Endothelial cell of umbilical vein (primary cell): ENCODE measurements around the gene NHERF2. TPM values are rescaled to one million over a fixed set of nuclear protein-coding genes. Genes with fewer than 3 reads are reported as not detected.
A peak's percentile ranks its signal among the peaks of the same experiment; 100 is the strongest.

ENCODE experiments used
- BruUV-seq: library from RNA; stranded (reverse); fragments of 400-500 nt; replicated peaks from 2 replicates; lab custom pipeline; 2021; lab: Mats Ljungman, UMichigan
- CTCF ChIA-PET: fragments of 300-600, 350-600 bp; sonication (Branson Sonifier 250); formaldehyde crosslinking; loops from one replicate; lab custom pipeline; 2021; ENCODE audit warnings: antibody characterized with exemption, inconsistent platforms; lab: Charles Lee
- POLR2A ChIA-PET: fragments of 300-600, 350-600 bp; sonication (Branson Sonifier 250); formaldehyde crosslinking; loops from one replicate; lab custom pipeline; 2021; ENCODE audit warnings: antibody characterized with exemption, inconsistent platforms; lab: Charles Lee
- DNase-seq: peaks from one replicate; pipeline ENCODE4 v3.0.0-alpha.2; 2011; ENCODE audit warnings: low read depth, low spot score
- FAIRE-seq: peaks from 2 replicates; lab custom pipeline; 2011; peaks lifted over from hg19 to GRCh38; lab: Jason Lieb, UNC
- H2AFZ ChIP-seq: 2 replicates; pipeline ENCODE4 v1.6.0; 2012; ENCODE audit warnings: low read depth, low read length, control low read depth, inconsistent platforms
- H3K27ac ChIP-seq: 2 replicates; pipeline ENCODE4 v1.5.1; 2011; ENCODE audit warnings: low read depth, mild to moderate bottlenecking, control low read depth, low read length, moderate library complexity; ENCODE audit not compliant: insufficient read depth
- H3K27me3 ChIP-seq, 2 experiments: 2 replicates each; pipeline versions ENCODE4 v1.6.0 to v1.6.1; 2011; ENCODE audit warnings: low read length in 2 of 2, mixed read lengths in 1 of 2; ENCODE audit not compliant: control insufficient read depth in 2 of 2, insufficient read depth in 2 of 2
- H3K36me3 ChIP-seq, 2 experiments: 2 replicates in 1 of 2; 3 replicates in 1 of 2; pipeline ENCODE4 v1.5.1; 2011; ENCODE audit warnings: low read length in 2 of 2, mild to moderate bottlenecking in 1 of 2, moderate library complexity in 1 of 2; ENCODE audit not compliant: control insufficient read depth in 2 of 2, insufficient read depth in 2 of 2; ENCODE audit errors: extremely low read depth in 1 of 2
- H3K4me1 ChIP-seq: 3 replicates; pipeline ENCODE4 v1.5.1; 2011; ENCODE audit warnings: mild to moderate bottlenecking, low read length; ENCODE audit not compliant: control insufficient read depth, insufficient read depth; ENCODE audit errors: extremely low read depth
- H3K4me2 ChIP-seq: 2 replicates; pipeline ENCODE4 v1.6.1; 2011; ENCODE audit warnings: low read length, control low read depth, mixed read lengths; ENCODE audit not compliant: insufficient read depth
- H3K4me3 ChIP-seq, 3 experiments: fragments of 200-600 bp in 1 of 3; sonication (generic), shearing (Covaris generic) in 1 of 3; replicated peaks in 1 of 3; 2 replicates each; pipeline ENCODE4 v1.5.1; 2011 to 2016; ENCODE audit warnings: control low read depth in 3 of 3, low read length in 3 of 3, mild to moderate bottlenecking in 2 of 3, inconsistent platforms in 1 of 3, low read depth in 1 of 3, moderate library complexity in 1 of 3; ENCODE audit not compliant: insufficient read depth in 1 of 3
- H3K79me2 ChIP-seq: 2 replicates; pipeline ENCODE4 v1.6.0; 2012; ENCODE audit warnings: low read length, inconsistent platforms; ENCODE audit not compliant: control insufficient read depth, insufficient read depth
- H3K9ac ChIP-seq: replicated peaks from 2 replicates; pipeline ENCODE3; 2011; ENCODE audit warnings: low read length, control low read depth; ENCODE audit not compliant: insufficient read depth; ENCODE audit errors: extremely low read depth
- H3K9me1 ChIP-seq: replicated peaks from 3 replicates; pipeline ENCODE4 v1.6.0; 2011; ENCODE audit warnings: mild to moderate bottlenecking, low read length; ENCODE audit not compliant: control insufficient read depth, insufficient read depth; ENCODE audit errors: extremely low read depth
- H3K9me3 ChIP-seq: replicated peaks from 2 replicates; pipeline ENCODE4 v1.5.1; 2012; ENCODE audit warnings: low read length, inconsistent platforms; ENCODE audit not compliant: control insufficient read depth, insufficient read depth
- H4K20me1 ChIP-seq: replicated peaks from 2 replicates; pipeline ENCODE3; 2011; ENCODE audit warnings: mild to moderate bottlenecking, low read length; ENCODE audit not compliant: control insufficient read depth, insufficient read depth; ENCODE audit errors: extremely low read depth
- EZH2 ChIP-seq: IDR thresholded peaks from 2 replicates; pipeline ENCODE4 v1.6.1; 2012; ENCODE audit warnings: borderline replicate concordance, low read depth, mild to moderate bottlenecking, moderate library complexity, low read length, inconsistent platforms; ENCODE audit not compliant: severe bottlenecking
- FOS ChIP-seq: IDR thresholded peaks from 2 replicates; pipeline ENCODE4 v1.6.1; 2011; ENCODE audit warnings: mild to moderate bottlenecking, low read length, moderate library complexity, borderline replicate concordance; ENCODE audit not compliant: insufficient read depth
- JUN ChIP-seq: IDR thresholded peaks from 2 replicates; pipeline ENCODE4 v1.6.1; 2011; ENCODE audit warnings: borderline replicate concordance, low read depth; ENCODE audit not compliant: insufficient read length, insufficient read depth
- MYC ChIP-seq: IDR thresholded peaks from one replicate; pipeline ENCODE4 v1.6.1; 2011; ENCODE audit warnings: mild to moderate bottlenecking, low read depth, low read length
- POLR2A ChIP-seq: IDR thresholded peaks from 2 replicates; pipeline ENCODE4 v1.6.1; 2012; ENCODE audit warnings: low read depth, mild to moderate bottlenecking, control low read depth, low read length
- dilution Hi-C: fragments of 300-500 bp; cut with MboI; formaldehyde crosslinking; loops from one replicate; pipeline ENCODE4 v1.15.0; 2019; ENCODE audit warnings: low sequenced_read_pairs; ENCODE audit not compliant: extremely low pct_ligation_motif_present
- intact Hi-C: fragments of 100-400 bp; cut with micrococcal nuclease; formaldehyde crosslinking; loops from one replicate; pipeline ENCODE4 v1.10.0; 2022
- polyA plus RNA-seq, 4 experiments: library from polyadenylated mRNA; depleted of rRNA in 3 of 4; stranded (reverse) in 3 of 4; unstranded in 1 of 4; fragments of >200 nt; gene quantifications; 2 replicates each; pipeline versions ENCODE4 v1.2.1 to v1.2.3, GENCODE V29; 2011 to 2012; ENCODE audit warnings: missing spikeins in 1 of 4
- total RNA-seq: library from RNA; stranded (reverse); gene quantifications from 2 replicates; pipeline ENCODE4 v1.2.3, GENCODE V29; 2021
- TF ChIP-seq, protein P1 (sequence below): IDR thresholded peaks from 2 replicates; pipeline ENCODE4 v1.6.1; 2011; ENCODE audit not compliant: insufficient read depth, insufficient read length

NHERF2 gene
- total and polyA plus RNA-seq, 2 donors (not counting 3 experiments of a cell fraction or from before 2014, with no cell fraction given) = 65.2 to 71.2 TPM

- H3K4me2 ChIP-seq = no peak overlapping the region
- no peak for DNase-seq
- H3K79me2 ChIP-seq = peaks cover 72% of the 10 kb centered on the region
- POLR2A ChIA-PET = no interaction called here
- no peaks in the 10 kb centered on the region for H3K9me1 ChIP-seq
- H3K9ac ChIP-seq = no peak overlapping the region
- no peaks in the 10 kb centered on the region for H3K9me3 ChIP-seq
- intact Hi-C loops = no loop called here
- no peaks in the 10 kb centered on the region for H4K20me1 ChIP-seq
- H3K36me3 ChIP-seq = peaks cover 0 to 20% of the 10 kb centered on the region in 2 experiments
- FAIRE-seq = no peak
- dilution Hi-C loops = no loop called here
- TF ChIP-seq MYC (no peak), FOS (no peak), EZH2 (no peak)
- TF ChIP-seq, protein P1, sequence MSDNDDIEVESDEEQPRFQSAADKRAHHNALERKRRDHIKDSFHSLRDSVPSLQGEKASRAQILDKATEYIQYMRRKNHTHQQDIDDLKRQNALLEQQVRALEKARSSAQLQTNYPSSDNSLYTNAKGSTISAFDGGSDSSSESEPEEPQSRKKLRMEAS = no peak
- H3K4me3 ChIP-seq = no peak overlapping the region
- no TSS peak for BruUV-seq
- no peak overlapping the region for H2AFZ ChIP-seq
- CTCF ChIA-PET = interaction anchor here (1.4 to 4.0 kb wide), 3 partner anchors 134 to 246 kb away, joined by 3 to 85 read pairs (median 14); no protein-coding TSS in a partner anchor
- H3K4me1 ChIP-seq = peaks cover 48% of the 10 kb centered on the region
- H3K27ac ChIP-seq = no peak overlapping the region
- no peaks in the 10 kb centered on the region for H3K27me3 ChIP-seq
These were observed 20.4 kb upstream of the NHERF2 start for GRCh38 chr16:2006317-2006716.

DNA sequence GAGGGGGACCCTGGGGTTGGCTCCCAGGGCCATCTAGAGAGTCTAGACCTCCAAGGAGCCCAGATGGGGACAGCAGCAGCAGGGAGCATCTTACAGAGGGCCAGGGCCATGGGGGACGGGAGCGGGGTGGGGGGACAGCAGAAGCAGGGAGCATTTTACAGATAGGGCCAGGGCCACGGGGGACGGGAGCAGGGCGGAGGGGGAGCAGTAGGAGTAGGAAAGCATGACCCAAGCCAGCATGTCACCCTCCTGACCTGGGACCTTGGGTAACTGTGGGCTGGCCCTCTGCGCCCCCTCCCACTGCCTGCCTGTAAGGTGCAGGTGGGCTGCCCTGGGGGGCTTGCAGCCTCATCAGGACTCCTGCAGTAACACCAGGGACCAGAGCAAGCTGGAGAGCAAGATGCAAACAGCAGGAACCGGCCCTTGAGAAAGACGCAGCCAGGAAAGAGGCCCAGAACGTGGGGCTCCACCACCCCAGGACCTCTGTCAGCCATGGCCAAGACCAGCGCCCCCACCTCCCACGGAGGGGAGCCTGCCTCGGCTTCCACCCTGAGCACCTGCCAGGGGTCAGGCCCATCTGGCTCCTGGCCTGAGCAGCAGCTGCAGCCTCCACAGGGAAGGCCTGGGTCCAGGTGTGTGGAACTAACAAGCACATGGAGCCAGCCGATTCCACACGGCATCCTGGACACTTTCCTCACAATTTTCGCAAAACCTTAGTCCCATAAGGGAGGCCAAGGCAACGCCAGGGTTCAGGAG lies 19.4 kb upstream of the NHERF2 start:
- H3K4me2 ChIP-seq = peak overlapping the region; percentile 92
- TF ChIP-seq JUN (no peak), POLR2A (peak; percentile 24), MYC (no peak)
- TF ChIP-seq, protein P1 = no peak
- H4K20me1 ChIP-seq = no peaks in the 10 kb centered on the region
- intact Hi-C loops (no loop called here), dilution Hi-C loops (no loop called here)
- ChIA-PET POLR2A (interaction anchor here (0.6 to 1.0 kb wide), 2 partner anchors 139 to 148 kb away, joined by 3 read pairs; partner anchors contain the start of gene TRAF7), CTCF (interaction anchor here (0.8 to 2.7 kb wide), 8 partner anchors 9 to 148 kb away, joined by 3 to 28 read pairs (median 4); partner anchors contain the start of gene TRAF7)
- DNase-seq (no peak), FAIRE-seq (no peak)
- peaks cover 0 to 11% of the 10 kb centered on the region in 2 experiments for H3K36me3 ChIP-seq
- H2AFZ ChIP-seq = no peak overlapping the region
- BruUV-seq = no TSS peak
- peaks cover 48% of the 10 kb centered on the region for H3K4me1 ChIP-seq
- H3K9ac ChIP-seq = peak overlapping the region; percentile 43
- peak overlapping the region in 2 of 3 experiments; percentile 0 to 71 for H3K4me3 ChIP-seq
- peak overlapping the region; percentile 82 for H3K27ac ChIP-seq
- no peaks in the 10 kb centered on the region for H3K9me3 ChIP-seq
- H3K27me3 ChIP-seq = no peaks in the 10 kb centered on the region
- no peaks in the 10 kb centered on the region for H3K9me1 ChIP-seq
- peaks cover 69% of the 10 kb centered on the region for H3K79me2 ChIP-seq
